AG04450 (cell line): ENCODE results near the gene PCYOX1L. TPM values are rescaled to one million over a fixed set of nuclear protein-coding genes. Genes with fewer than 3 reads are reported as not detected.

ENCODE experiments used
- CTCF ChIA-PET: fragments of 300-600, 350-600 bp; formaldehyde crosslinking; extraction: SDS; loops from one replicate; lab custom pipeline; 2022; ENCODE audit warnings: antibody characterized with exemption, inconsistent platforms; lab: Charles Lee
- POLR2A ChIA-PET: fragments of 350-600 bp; formaldehyde crosslinking; extraction: SDS; loops from one replicate; lab custom pipeline; 2021; ENCODE audit warnings: antibody characterized with exemption, inconsistent platforms; lab: Yijun Ruan, JAX
- DNase-seq: peaks from one replicate; pipeline ENCODE4 v3.0.0-alpha.2; 2011; ENCODE audit warnings: low read depth, low spot score
- H3K27ac ChIP-seq: one replicate; pipeline ENCODE4 v1.5.1; 2012; ENCODE audit warnings: low read depth, low read length, control low read depth
- H3K27me3 ChIP-seq: one replicate; pipeline ENCODE4 v1.6.0; 2012; ENCODE audit warnings: low read length; ENCODE audit not compliant: control insufficient read depth, insufficient read depth
- H3K4me3 ChIP-seq: 2 replicates; pipeline ENCODE4 v1.5.1; 2011; ENCODE audit warnings: mild to moderate bottlenecking, low read depth, low read length, control low read depth
- H3K9me3 ChIP-seq: 2 replicates; pipeline ENCODE4 v1.5.1; 2012; ENCODE audit warnings: low read length; ENCODE audit not compliant: control insufficient read depth, insufficient read depth
- CTCF ChIP-seq: IDR thresholded peaks from 2 replicates; pipeline ENCODE4 v1.5.1; 2011; ENCODE audit warnings: low read depth, low read length, control low read depth, inconsistent platforms
- polyA plus RNA-seq: library from polyadenylated mRNA; depleted of rRNA; stranded (reverse); fragments of >200 nt; gene quantifications from 2 replicates; pipeline ENCODE4 v1.2.3, GENCODE V29; 2011

Gene PCYOX1L
- polyA plus RNA-seq, 1 experiment, result 11.0 TPM

GRCh38 chr5:149348518-149348917 is 9.3 kb upstream of the PCYOX1L start:
- ChIA-PET POLR2A (no interaction called here), CTCF (no interaction called here)
- H3K9me3 ChIP-seq, result no peaks in the 10 kb centered on the region
- no peak for TF ChIP-seq CTCF
- no peak for DNase-seq
- no peak overlapping the region for H3K4me3 ChIP-seq
- H3K27me3 ChIP-seq, result no peaks in the 10 kb centered on the region
- H3K27ac ChIP-seq, result no peak overlapping the region

DNA sequence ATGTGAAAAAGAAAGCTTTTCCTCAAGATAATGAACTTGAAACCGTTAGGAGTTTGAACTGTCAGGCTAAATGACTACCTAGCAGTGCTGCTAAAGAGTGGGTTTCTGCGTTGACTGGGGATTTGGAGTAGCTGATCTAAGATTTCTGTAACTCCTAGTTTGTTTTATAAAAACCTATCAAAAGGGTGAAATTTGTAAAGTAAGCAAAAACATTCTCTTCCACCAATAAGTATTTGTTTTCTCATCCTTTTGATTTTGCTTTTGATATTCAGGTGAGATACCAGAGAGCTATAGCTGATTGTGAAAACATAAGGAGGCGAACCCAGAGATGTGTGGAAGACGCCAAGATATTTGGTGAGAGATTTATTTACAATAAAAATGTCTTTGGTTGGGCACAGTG is 8.5 kb upstream of the PCYOX1L start:
- TF ChIP-seq CTCF, result no peak
- ChIA-PET CTCF (no interaction called here), POLR2A (interaction anchor here (0.7 kb wide), 1 partner anchor 168 kb away, joined by 3 read pairs; no protein-coding TSS in a partner anchor)
- no peak overlapping the region for H3K4me3 ChIP-seq
- H3K9me3 ChIP-seq, result no peaks in the 10 kb centered on the region
- no peaks in the 10 kb centered on the region for H3K27me3 ChIP-seq
- DNase-seq, result no peak
- H3K27ac ChIP-seq, result no peak overlapping the region

- no peak overlapping the region for H3K27ac ChIP-seq
- H3K27me3 ChIP-seq, result no peaks in the 10 kb centered on the region
- no peak for TF ChIP-seq CTCF
- no peak for DNase-seq
- no peak overlapping the region for H3K4me3 ChIP-seq
- CTCF ChIA-PET, result interaction anchor here (1.8 to 4.6 kb wide), 2 partner anchors 15 to 19 kb away, joined by 5 to 36 read pairs; no protein-coding TSS in a partner anchor
- POLR2A ChIA-PET, result interaction anchor here (0.7 kb wide), 1 partner anchor 229 kb away, joined by 5 read pairs; the partner anchor contains the start of gene ARHGEF37
- no peaks in the 10 kb centered on the region for H3K9me3 ChIP-seq
Observed at GRCh38 chr5:149352169-149352568, 5.7 kb upstream of the PCYOX1L start.

GRCh38 chr5:149353911-149354310 is 3.9 kb upstream of the PCYOX1L start:
- CTCF ChIA-PET, result interaction anchor here (0.5 to 4.6 kb wide), 6 partner anchors 13 to 212 kb away, joined by 3 to 36 read pairs (median 4); no protein-coding TSS in a partner anchor
- H3K27me3 ChIP-seq, result no peaks in the 10 kb centered on the region
- no peak for TF ChIP-seq CTCF
- no peak for DNase-seq
- POLR2A ChIA-PET, result no interaction called here
- no peak overlapping the region for H3K27ac ChIP-seq
- no peak overlapping the region for H3K4me3 ChIP-seq
- no peaks in the 10 kb centered on the region; the same call in 1 of the 2 replicates for H3K9me3 ChIP-seq

DNA sequence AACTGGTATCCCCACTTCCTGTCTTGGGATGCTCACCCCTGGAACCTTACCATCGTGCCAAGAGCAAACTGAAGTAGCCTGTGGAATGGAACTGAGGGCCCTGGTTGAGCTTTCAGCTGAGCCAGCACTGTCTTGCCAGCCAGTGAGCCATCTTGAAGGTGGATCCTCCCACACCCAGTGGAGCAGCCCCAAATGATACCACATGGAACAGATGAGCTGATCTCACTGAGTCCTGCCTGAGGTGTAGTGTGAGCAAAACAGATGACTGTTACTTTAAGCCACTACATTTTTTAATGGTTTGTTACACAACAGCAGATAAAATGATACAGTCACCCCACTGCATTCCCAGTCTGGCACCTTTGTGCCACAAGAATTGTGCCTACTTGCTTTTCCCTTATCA is 2.2 kb upstream of the PCYOX1L start:
- no peak for TF ChIP-seq CTCF
- POLR2A ChIA-PET, result no interaction called here
- Histone ChIP-seq H3K27me3 (no peaks in the 10 kb centered on the region), H3K27ac (no peak overlapping the region), H3K9me3 (no peaks in the 10 kb centered on the region; the same call in 1 of the 2 replicates), H3K4me3 (no peak overlapping the region)
- CTCF ChIA-PET, result interaction anchor here (0.5 to 4.6 kb wide), 5 partner anchors 11 to 230 kb away, joined by 3 to 36 read pairs (median 5); partner anchors contain the start of gene GRPEL2
- DNase-seq, result no peak
